ENCODE measurements around the gene GNPDA1.

GRCh38 chr5:141994511-141995136 is 18.2 kb downstream of the GNPDA1 start:
- TF ChIP-seq, protein P1, sequence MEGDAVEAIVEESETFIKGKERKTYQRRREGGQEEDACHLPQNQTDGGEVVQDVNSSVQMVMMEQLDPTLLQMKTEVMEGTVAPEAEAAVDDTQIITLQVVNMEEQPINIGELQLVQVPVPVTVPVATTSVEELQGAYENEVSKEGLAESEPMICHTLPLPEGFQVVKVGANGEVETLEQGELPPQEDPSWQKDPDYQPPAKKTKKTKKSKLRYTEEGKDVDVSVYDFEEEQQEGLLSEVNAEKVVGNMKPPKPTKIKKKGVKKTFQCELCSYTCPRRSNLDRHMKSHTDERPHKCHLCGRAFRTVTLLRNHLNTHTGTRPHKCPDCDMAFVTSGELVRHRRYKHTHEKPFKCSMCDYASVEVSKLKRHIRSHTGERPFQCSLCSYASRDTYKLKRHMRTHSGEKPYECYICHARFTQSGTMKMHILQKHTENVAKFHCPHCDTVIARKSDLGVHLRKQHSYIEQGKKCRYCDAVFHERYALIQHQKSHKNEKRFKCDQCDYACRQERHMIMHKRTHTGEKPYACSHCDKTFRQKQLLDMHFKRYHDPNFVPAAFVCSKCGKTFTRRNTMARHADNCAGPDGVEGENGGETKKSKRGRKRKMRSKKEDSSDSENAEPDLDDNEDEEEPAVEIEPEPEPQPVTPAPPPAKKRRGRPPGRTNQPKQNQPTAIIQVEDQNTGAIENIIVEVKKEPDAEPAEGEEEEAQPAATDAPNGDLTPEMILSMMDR (optimal IDR thresholded peaks at IDR 0.05 in 1 of 3, IDR thresholded peaks at IDR 0.05 in 1 of 3, conservative IDR thresholded peaks at IDR 0.05 in 1 of 3; ENCODE audit: extremely low read depth in 1 of 3, insufficient read depth in 2 of 3, low read length in 3 of 3) = no peak
- TF ChIP-seq EZH2 (IDR thresholded peaks at IDR 0.05; ENCODE audit: low read length) = no peak
